Activated gamma-delta T cell (primary cell): Measurements from ENCODE around the gene STAU1.
"Not testable (repeated sequence)": the region's sequence is repeated elsewhere in the genome, so short reads cannot be mapped to it uniquely, and the experiment has no call there.

ENCODE experiments used
- DNase-seq: peaks from one replicate; lab custom pipeline; 2025; lab: John Stamatoyannopoulos, UW

The STAU1 gene

GRCh38 chr20:49122920-49123319 lies 65.2 kb downstream of the STAU1 start:
- no peak for DNase-seq

GRCh38 chr20:49119988-49120387 lies 68.1 kb downstream of the STAU1 start:
- no peak for DNase-seq

- DNase-seq: no peak
Measured at GRCh38 chr20:49118307-49118706, 69.8 kb downstream of the STAU1 start.

- DNase-seq: no peak
Measured at GRCh38 chr20:49115564-49115963, 72.6 kb downstream of the STAU1 start.

- DNase-seq: no peak
Measured at GRCh38 chr20:49112596-49113274, 75.4 kb downstream of the STAU1 start.

- DNase-seq: no peak
Measured at GRCh38 chr20:49110767-49111694, 77.1 kb downstream of the STAU1 start.

GRCh38 chr20:49106328-49106727 lies 81.8 kb downstream of the STAU1 start:
- DNase-seq: no peak

- not testable (repeated sequence) for DNase-seq
Measured at GRCh38 chr20:49104979-49105547, 83.1 kb downstream of the STAU1 start.

GRCh38 chr20:49104365-49104648 lies 83.8 kb downstream of the STAU1 start:
- no peak for DNase-seq

GRCh38 chr20:49103647-49104364 lies 84.3 kb downstream of the STAU1 start:
- DNase-seq: no peak

GRCh38 chr20:49103019-49103418 lies 85.1 kb downstream of the STAU1 start:
- no peak for DNase-seq

- DNase-seq: no peak
Measured at GRCh38 chr20:49100972-49101371, 87.2 kb downstream of the STAU1 start.

GRCh38 chr20:49100292-49100691 lies 87.8 kb downstream of the STAU1 start:
- not testable (repeated sequence) for DNase-seq

- no peak for DNase-seq
Measured at GRCh38 chr20:49099011-49099410, 89.1 kb downstream of the STAU1 start.

- DNase-seq: no peak
Measured at GRCh38 chr20:49098136-49098535, 90.0 kb downstream of the STAU1 start.

GRCh38 chr20:49097159-49097558 lies 91.0 kb downstream of the STAU1 start:
- DNase-seq: no peak

- DNase-seq: no peak
Measured at GRCh38 chr20:49096203-49096730, 91.9 kb downstream of the STAU1 start.

GRCh38 chr20:49091762-49092161 lies 96.4 kb downstream of the STAU1 start:
- DNase-seq: no peak

GRCh38 chr20:49091104-49091503 lies 97.0 kb downstream of the STAU1 start:
- DNase-seq: no peak

- DNase-seq: not testable (repeated sequence)
Measured at GRCh38 chr20:49082295-49082694, 105.8 kb downstream of the STAU1 start.

GRCh38 chr20:49078310-49078709 lies 109.8 kb downstream of the STAU1 start:
- no peak for DNase-seq

GRCh38 chr20:49074521-49074920 lies 113.6 kb downstream of the STAU1 start:
- no peak for DNase-seq
